GM12878 (cell line): Measurements from ENCODE around the gene WWOX. TPM values are rescaled to one million over a fixed set of nuclear protein-coding genes. Genes with fewer than 3 reads are reported as not detected.

Experiments
- ATAC-seq: fragments of 200-7000 bp; cut with Tn5 transposase; 3 replicates; pipeline ENCODE4 v1.9.1; 2020; ENCODE audit warnings: mild to moderate bottlenecking, moderate library complexity
- BruUV-seq: library from RNA; stranded (reverse); fragments of 400-500 nt; replicated peaks from 2 replicates; lab custom pipeline; 2021; lab: Mats Ljungman, UMichigan
- CTCF ChIA-PET: fragments of 300-600 bp; sonication (Branson Sonifier 250); formaldehyde crosslinking; extraction: SDS; loops from one replicate; lab custom pipeline; 2021; ENCODE audit warnings: inconsistent platforms; lab: Yijun Ruan, JAX
- POLR2A ChIA-PET: fragments of 350-600 bp; formaldehyde crosslinking; extraction: SDS; loops from one replicate; lab custom pipeline; 2021; ENCODE audit warnings: inconsistent platforms; lab: Charles Lee
- RAD21 ChIA-PET: fragments of 300-600 bp; sonication (Branson Sonifier 250); formaldehyde crosslinking; loops from one replicate; lab custom pipeline; 2023; ENCODE audit warnings: antibody characterized with exemption; ENCODE audit not compliant: unreplicated experiment; lab: Charles Lee
- SMC1A ChIA-PET: fragments of 300-600 bp; sonication (Branson Sonifier 250); formaldehyde crosslinking; loops from one replicate; lab custom pipeline; 2023; ENCODE audit not compliant: unreplicated experiment, uncharacterized antibody; lab: Charles Lee
- DNase-seq: peaks from one replicate; pipeline ENCODE4 v3.0.0-alpha.2; 2011; ENCODE audit warnings: low read depth, low spot score
- FAIRE-seq: peaks from 3 replicates; lab custom pipeline; 2011; peaks lifted over from hg19 to GRCh38; lab: Jason Lieb, UNC
- H2AFZ ChIP-seq: 2 replicates; pipeline ENCODE4 v1.6.0; 2011; ENCODE audit warnings: low read depth, low read length, control low read depth; ENCODE audit not compliant: control insufficient read depth
- H3K27ac ChIP-seq: 2 replicates; pipeline ENCODE4 v1.5.1; 2011; ENCODE audit warnings: control low read depth; ENCODE audit not compliant: control insufficient read depth, insufficient read depth
- H3K27me3 ChIP-seq, 2 experiments: replicated peaks in 1 of 2; 2 replicates each; pipeline versions ENCODE4 v1.6.0 to v1.6.1; 2011; ENCODE audit warnings: low read length in 1 of 2; ENCODE audit not compliant: control insufficient read depth in 2 of 2, insufficient read depth in 2 of 2
- H3K36me3 ChIP-seq, 2 experiments: 2 replicates each; pipeline ENCODE4 v1.5.1; 2011; ENCODE audit warnings: low read length in 1 of 2; ENCODE audit not compliant: control insufficient read depth in 2 of 2, insufficient read depth in 2 of 2
- H3K4me1 ChIP-seq: 2 replicates; pipeline ENCODE4 v1.6.1; 2011; ENCODE audit warnings: mild to moderate bottlenecking, low read length, moderate library complexity, mixed read lengths; ENCODE audit not compliant: control insufficient read depth, insufficient read depth
- H3K4me2 ChIP-seq: 2 replicates; pipeline ENCODE4 v1.6.0; 2011; ENCODE audit warnings: control low read depth; ENCODE audit not compliant: control insufficient read depth, insufficient read depth
- H3K4me3 ChIP-seq: fragments of 200-600 bp; sonication (generic); 2 replicates; pipeline ENCODE4 v1.5.1; 2016
- H3K79me2 ChIP-seq: 2 replicates; pipeline ENCODE4 v1.6.0; 2011; ENCODE audit warnings: low read length; ENCODE audit not compliant: control insufficient read depth, insufficient read depth
- H3K9ac ChIP-seq: 2 replicates; pipeline ENCODE4 v1.8.0; 2011; ENCODE audit warnings: low read length, control low read depth, mixed read lengths; ENCODE audit not compliant: control insufficient read depth, insufficient read depth
- H3K9me3 ChIP-seq: replicated peaks from 3 replicates; pipeline ENCODE4 v1.5.1; 2011; ENCODE audit warnings: mild to moderate bottlenecking, low read length; ENCODE audit not compliant: control insufficient read depth, insufficient read depth
- H4K20me1 ChIP-seq: 2 replicates; pipeline ENCODE4 v1.6.0; 2011; ENCODE audit not compliant: control insufficient read depth, insufficient read depth
- ASH2L ChIP-seq: fragments of 300-600, 200-600 bp; sonication (generic); IDR thresholded peaks from 2 replicates; pipeline ENCODE4 v1.6.1; 2017; ENCODE audit warnings: low read depth, mild to moderate bottlenecking, borderline replicate concordance
- CREB1 ChIP-seq: IDR thresholded peaks from 2 replicates; pipeline ENCODE4 v1.6.1; 2012; ENCODE audit warnings: low read depth, mild to moderate bottlenecking, inconsistent platforms
- NFYA ChIP-seq: IDR thresholded peaks from 2 replicates; pipeline ENCODE4 v1.6.1; 2011; ENCODE audit warnings: low read depth, mild to moderate bottlenecking, low read length, improper control_type of control experiment, borderline replicate concordance
- SMAD1 ChIP-seq: fragments of 450-650 bp; IDR thresholded peaks from 2 replicates; pipeline ENCODE4 v1.6.1; 2018; ENCODE audit warnings: mild to moderate bottlenecking, low read depth; ENCODE audit not compliant: partially characterized antibody
- SP1 ChIP-seq: IDR thresholded peaks from one replicate; pipeline ENCODE4 v1.6.1; 2011; ENCODE audit warnings: low read depth, low read length
- SUPT20H ChIP-seq: IDR thresholded peaks from 2 replicates; pipeline ENCODE4 v1.6.1; 2011; ENCODE audit warnings: low read depth, mild to moderate bottlenecking, low read length, moderate library complexity, borderline replicate concordance; ENCODE audit not compliant: control insufficient read depth
- WRNIP1 ChIP-seq: IDR thresholded peaks from 2 replicates; pipeline ENCODE4 v1.6.1; 2011; ENCODE audit warnings: low read depth, low read length, improper control_type of control experiment, borderline replicate concordance
- YY1 ChIP-seq: IDR thresholded peaks from 2 replicates; pipeline ENCODE4 v1.6.1; 2011; ENCODE audit warnings: low read depth, mild to moderate bottlenecking, low read length
- ZNF217 ChIP-seq: fragments of 450-650 bp; IDR thresholded peaks from 2 replicates; pipeline ENCODE4 v1.6.1; 2017; ENCODE audit warnings: antibody characterized with exemption, mild to moderate bottlenecking
- WGBS: methylation state at CpG from one replicate; pipeline ENCODE4 v1.1.6; 2016; ENCODE audit warnings: low lambda C conversion rate; ENCODE audit not compliant: insufficient replicate concordance, insufficient coverage; ENCODE audit errors: missing lambda C conversion rate; 5-methylcytosine and 5-hydroxymethylcytosine counted together
- in situ Hi-C: fragments of 300-500 bp; cut with MboI; formaldehyde crosslinking; loops from 9 replicates; pipeline ENCODE4 v1.14.3; 2018; ENCODE audit warnings: mixed read lengths
- intact Hi-C: fragments of 100-400 bp; cut with micrococcal nuclease; formaldehyde crosslinking; loops from one replicate; pipeline ENCODE4 v1.14.2; 2022; ENCODE audit not compliant: unreplicated experiment
- polyA plus RNA-seq, 11 experiments: library from polyadenylated mRNA; depleted of rRNA in 4 of 11; unstranded in 6 of 11; stranded (reverse) in 5 of 11; fragments of >200 nt; fragmentation: Nextera tagmentation in 4 of 11; fragmentation: Illumina TruSeq in 1 of 11; extraction: Ambion mirVana in 4 of 11; extraction: Trizol in 1 of 11; gene quantifications; 1 replicate in 1 of 11; 2 replicates in 10 of 11; pipeline versions ENCODE4 v1.2.1 to v1.2.3, GENCODE V29; 2011 to 2016; ENCODE audit warnings: inconsistent platforms in 2 of 11, missing spikeins in 2 of 11, low read depth in 1 of 11
- total RNA-seq, 4 experiments: library from RNA; depleted of rRNA in 3 of 4; stranded (reverse); fragments of >200 nt in 3 of 4; fragmentation: Illumina TruSeq in 1 of 4; extraction: Trizol in 1 of 4; gene quantifications; 2 replicates each; pipeline versions ENCODE4 v1.2.1 to v1.2.3, GENCODE V29; 2013 to 2021
- TF ChIP-seq, protein P1 (sequence below): fragments of 450-650 bp; IDR thresholded peaks from 2 replicates; pipeline ENCODE4 v1.6.1; 2018; ENCODE audit warnings: borderline replicate concordance, mild to moderate bottlenecking; ENCODE audit not compliant: partially characterized antibody

WWOX gene
- total and polyA plus RNA-seq, 10 of the 15 experiments (the other 5 are each of a cell fraction or from before 2014, with no cell fraction given): 2.8 to 24.4 (median 17.8) TPM

DNA sequence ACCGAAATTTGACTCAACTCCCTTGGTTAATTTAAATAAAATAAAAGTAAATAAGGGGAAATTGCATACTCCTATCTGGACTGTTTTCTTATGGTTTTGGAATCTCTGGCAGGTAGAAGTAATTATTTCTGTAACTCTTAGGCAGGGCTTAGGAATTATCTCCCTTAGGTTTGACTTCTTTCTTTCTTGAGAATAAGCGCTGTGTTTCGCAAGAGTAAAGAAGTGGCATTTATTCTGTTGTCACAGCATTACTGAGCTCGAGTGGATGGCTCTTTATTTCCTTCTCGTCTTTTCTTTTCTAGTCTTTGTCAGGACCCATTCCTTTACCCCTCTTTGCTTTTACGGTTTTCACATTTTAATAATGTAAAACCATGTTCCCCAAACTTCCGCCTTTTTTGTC lies 633.2 kb downstream of the WWOX start (continued):
- TF ChIP-seq, protein P1, sequence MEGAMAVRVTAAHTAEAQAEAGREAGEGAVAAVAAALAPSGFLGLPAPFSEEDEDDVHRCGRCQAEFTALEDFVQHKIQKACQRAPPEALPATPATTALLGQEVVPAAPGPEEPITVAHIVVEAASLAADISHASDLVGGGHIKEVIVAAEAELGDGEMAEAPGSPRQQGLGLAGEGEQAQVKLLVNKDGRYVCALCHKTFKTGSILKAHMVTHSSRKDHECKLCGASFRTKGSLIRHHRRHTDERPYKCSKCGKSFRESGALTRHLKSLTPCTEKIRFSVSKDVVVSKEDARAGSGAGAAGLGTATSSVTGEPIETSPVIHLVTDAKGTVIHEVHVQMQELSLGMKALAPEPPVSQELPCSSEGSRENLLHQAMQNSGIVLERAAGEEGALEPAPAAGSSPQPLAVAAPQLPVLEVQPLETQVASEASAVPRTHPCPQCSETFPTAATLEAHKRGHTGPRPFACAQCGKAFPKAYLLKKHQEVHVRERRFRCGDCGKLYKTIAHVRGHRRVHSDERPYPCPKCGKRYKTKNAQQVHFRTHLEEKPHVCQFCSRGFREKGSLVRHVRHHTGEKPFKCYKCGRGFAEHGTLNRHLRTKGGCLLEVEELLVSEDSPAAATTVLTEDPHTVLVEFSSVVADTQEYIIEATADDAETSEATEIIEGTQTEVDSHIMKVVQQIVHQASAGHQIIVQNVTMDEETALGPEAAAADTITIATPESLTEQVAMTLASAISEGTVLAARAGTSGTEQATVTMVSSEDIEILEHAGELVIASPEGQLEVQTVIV: no peak
- TF ChIP-seq, all 136 proteins: peak for 0

GRCh38 chr16:78735337-78735736 lies 635.9 kb downstream of the WWOX start:
- FAIRE-seq (no peak), ATAC-seq (no peak), DNase-seq (no peak)
- BruUV-seq: no TSS peak
- H3K4me1 ChIP-seq: no peaks in the 10 kb centered on the region
- intact Hi-C loops: no loop called here
- no peak for TF ChIP-seq ASH2L
- no peak for TF ChIP-seq SMAD1
- no peak for TF ChIP-seq YY1
- TF ChIP-seq ZNF217: no peak
- no peak for TF ChIP-seq CREB1
- TF ChIP-seq NFYA: no peak
- no peak for TF ChIP-seq SUPT20H
- no peak for TF ChIP-seq WRNIP1
- no peak for TF ChIP-seq SP1
- no peak overlapping the region for H3K27ac ChIP-seq
- H4K20me1 ChIP-seq: no peaks in the 10 kb centered on the region
- no peak overlapping the region for H3K9ac ChIP-seq
- ChIA-PET CTCF (interaction anchor here (0.6 kb wide), 1 partner anchor 487 kb away, joined by 3 read pairs; no protein-coding TSS in a partner anchor), SMC1A (interaction anchor here (1.4 kb wide), 1 partner anchor 14 kb away, joined by 6 read pairs; no protein-coding TSS in a partner anchor), RAD21 (no interaction called here), POLR2A (no interaction called here)
- no peak overlapping the region for H2AFZ ChIP-seq
- H3K79me2 ChIP-seq: no peaks in the 10 kb centered on the region
- H3K36me3 ChIP-seq: no peaks in the 10 kb centered on the region
- H3K9me3 ChIP-seq: no peaks in the 10 kb centered on the region; the same call in 2 of the 3 replicates
- WGBS: 82% methylated on average over 6 of the region's 6 CpGs
- H3K4me3 ChIP-seq: no peak overlapping the region
- H3K27me3 ChIP-seq: 0 out of 4 replicates have a peak, but pooled peaks cover 0 to 3% of the 10 kb centered on the region in 2 experiments
- in situ Hi-C loops: no loop called here
- no peak overlapping the region for H3K4me2 ChIP-seq
